ENCODE results near the gene CCT6A. TPM values are rescaled to one million over a fixed set of nuclear protein-coding genes. Genes with fewer than 3 reads are reported as not detected.
"Not testable (repeated sequence)": the region's sequence is repeated elsewhere in the genome, so short reads cannot be mapped to it uniquely, and the experiment has no call there.

CCT6A gene
- total and polyA plus RNA-seq, 2 experiments from 2014 or later: 121 to 206 TPM

- TF ChIP-seq EZH2phosphoT487 (IDR thresholded peaks at IDR 0.05; ENCODE audit: low read depth, severe bottlenecking, unreplicated experiment) (no peak), CTCF (IDR thresholded peaks at IDR 0.05; ENCODE audit: poor library complexity) (no peak), EZH2 (IDR thresholded peaks at IDR 0.05; ENCODE audit: borderline replicate concordance) (no peak)
- no peaks in the 10 kb centered on the region for H3K4me1 ChIP-seq (ENCODE audit: insufficient read depth)
- no peaks in the 10 kb centered on the region for H3K9me2 ChIP-seq (replicated peaks; ENCODE audit: insufficient read depth)
- no peak overlapping the region for H3K27ac ChIP-seq
- H3K4me2 ChIP-seq: no peak overlapping the region
- H3K36me3 ChIP-seq (replicated peaks; ENCODE audit: insufficient read depth, low read depth): no peaks in the 10 kb centered on the region
- WGBS (ENCODE audit: low lambda C conversion rate, missing lambda C conversion rate): 79% methylated on average over 3 of the region's 3 CpGs
- no peak for DNase-seq (ENCODE audit: low spot score)
- H3K27me3 ChIP-seq: no peaks in the 10 kb centered on the region
- no peaks in the 10 kb centered on the region for H3K79me2 ChIP-seq
- H2AFZ ChIP-seq: no peak overlapping the region
- no peaks in the 10 kb centered on the region for H3K9me3 ChIP-seq (ENCODE audit: low read depth)
- no peaks in the 10 kb centered on the region for H4K20me1 ChIP-seq (ENCODE audit: insufficient read depth, poor library complexity, severe bottlenecking)
- H3K4me3 ChIP-seq: no peak overlapping the region
These were observed 48.1 kb downstream of the CCT6A start for GRCh38 chr7:56099653-56100052.

GRCh38 chr7:56104138-56104537 is 52.6 kb downstream of the CCT6A start:
- H3K27me3 ChIP-seq; H4K20me1 ChIP-seq (ENCODE audit: insufficient read depth, poor library complexity, severe bottlenecking); H3K9me3 ChIP-seq (ENCODE audit: low read depth); H3K27ac ChIP-seq; H3K4me2 ChIP-seq; H3K4me3 ChIP-seq; H2AFZ ChIP-seq; DNase-seq (ENCODE audit: low spot score); H3K4me1 ChIP-seq (ENCODE audit: insufficient read depth); H3K9me2 ChIP-seq (replicated peaks; ENCODE audit: insufficient read depth); H3K36me3 ChIP-seq (replicated peaks; ENCODE audit: insufficient read depth, low read depth): not testable (repeated sequence)
- WGBS (ENCODE audit: low lambda C conversion rate, missing lambda C conversion rate): 88% methylated on average over 9 of the region's 9 CpGs
- peaks cover 10% of the 10 kb centered on the region for H3K79me2 ChIP-seq

GRCh38 chr7:56105508-56105907 is 53.9 kb downstream of the CCT6A start:
- Histone ChIP-seq H3K79me2 (peaks cover 10% of the 10 kb centered on the region), H3K27ac (peak overlapping the region; percentile 83), H3K9me2 (replicated peaks; ENCODE audit: insufficient read depth) (no peaks in the 10 kb centered on the region), H3K9me3 (ENCODE audit: low read depth) (no peaks in the 10 kb centered on the region), H3K27me3 (no peaks in the 10 kb centered on the region), H2AFZ (no peak overlapping the region), H3K4me2 (peak overlapping the region; percentile 64), H3K4me1 (ENCODE audit: insufficient read depth) (no peaks in the 10 kb centered on the region), H3K4me3 (peak overlapping the region; percentile 64), H4K20me1 (ENCODE audit: insufficient read depth, poor library complexity, severe bottlenecking) (no peaks in the 10 kb centered on the region), H3K36me3 (replicated peaks; ENCODE audit: insufficient read depth, low read depth) (no peaks in the 10 kb centered on the region)
- WGBS (ENCODE audit: low lambda C conversion rate, missing lambda C conversion rate): 63% methylated on average over 6 of the region's 6 CpGs
- TF ChIP-seq EZH2 (IDR thresholded peaks at IDR 0.05; ENCODE audit: borderline replicate concordance) (no peak), CTCF (IDR thresholded peaks at IDR 0.05; ENCODE audit: poor library complexity) (no peak), EZH2phosphoT487 (IDR thresholded peaks at IDR 0.05; ENCODE audit: low read depth, severe bottlenecking, unreplicated experiment) (no peak)
- no peak for DNase-seq (ENCODE audit: low spot score)

GRCh38 chr7:56106108-56107073 is 54.8 kb downstream of the CCT6A start, which contains the start of gene CHCHD2:
CHCHD2 (minus strand) TSS chr7:56106476; CDS start chr7:56106413, 63 bp downstream.
- DNase-seq (ENCODE audit: low spot score): peak; percentile 90
- Histone ChIP-seq H3K9me2 (replicated peaks; ENCODE audit: insufficient read depth) (no peaks in the 10 kb centered on the region), H3K79me2 (peaks cover 10% of the 10 kb centered on the region), H3K27me3 (no peaks in the 10 kb centered on the region), H3K27ac (peak within 1 kb of the TSS; percentile 83), H3K36me3 (replicated peaks; ENCODE audit: insufficient read depth, low read depth) (no peaks in the 10 kb centered on the region), H2AFZ (peak within 1 kb of the TSS; percentile 81), H3K4me1 (ENCODE audit: insufficient read depth) (no peaks in the 10 kb centered on the region), H3K9me3 (ENCODE audit: low read depth) (no peaks in the 10 kb centered on the region), H3K4me2 (peak within 1 kb of the TSS; percentile 64), H4K20me1 (ENCODE audit: insufficient read depth, poor library complexity, severe bottlenecking) (no peaks in the 10 kb centered on the region), H3K4me3 (peak within 1 kb of the TSS; percentile 64)
- TF ChIP-seq EZH2phosphoT487 (IDR thresholded peaks at IDR 0.05; ENCODE audit: low read depth, severe bottlenecking, unreplicated experiment): no peak
- TF ChIP-seq EZH2 (IDR thresholded peaks at IDR 0.05; ENCODE audit: borderline replicate concordance): no peak
- no peak for TF ChIP-seq CTCF (IDR thresholded peaks at IDR 0.05; ENCODE audit: poor library complexity)
- 56% methylated on average over 57 of the region's 57 CpGs for WGBS (ENCODE audit: low lambda C conversion rate, missing lambda C conversion rate)
